HCT116 (cell line): ENCODE results near the gene NECAP2. TPM values are rescaled to one million over a fixed set of nuclear protein-coding genes. Genes with fewer than 3 reads are reported as not detected.

Experiments
- ATAC-seq: fragments of 200-7000 bp; cut with Tn5 transposase; 2 replicates; pipeline ENCODE4 v1.9.1; 2020; ENCODE audit warnings: mild to moderate bottlenecking, moderate library complexity
- BruUV-seq: library from RNA; stranded (reverse); fragments of 400-500 nt; replicated peaks from 2 replicates; lab custom pipeline; 2021; lab: Mats Ljungman, UMichigan
- CTCF ChIA-PET: fragments of 300-600 bp; sonication (Branson Sonifier 250); formaldehyde crosslinking; loops from one replicate; lab custom pipeline; 2021; ENCODE audit warnings: antibody characterized with exemption; lab: Charles Lee
- POLR2A ChIA-PET: fragments of 300-600, 350-600 bp; sonication (Branson Sonifier 250); formaldehyde crosslinking; loops from one replicate; lab custom pipeline; 2021; ENCODE audit warnings: antibody characterized with exemption; lab: Charles Lee
- RAD21 ChIA-PET, 2 experiments: fragments of 300-600 bp; sonication (Branson Sonifier 250); formaldehyde crosslinking; loops; one replicate each; lab custom pipeline; 2023; ENCODE audit warnings: low total read pairs in 2 of 2; ENCODE audit not compliant: uncharacterized antibody in 2 of 2, unreplicated experiment in 2 of 2, low non-redundant PET in 1 of 2; lab: Charles Lee
- DNase-seq: peaks from one replicate; pipeline ENCODE4 v3.0.0-alpha.2; 2010; ENCODE audit warnings: low read depth, low spot score
- H2AFZ ChIP-seq: fragments of 200-600 bp; shearing (Covaris generic), sonication (generic); 2 replicates; pipeline ENCODE4 v1.6.1; 2017; ENCODE audit warnings: low read depth, mixed run types, mixed read lengths, antibody characterized with exemption, low read length; ENCODE audit not compliant: poor library complexity, severe bottlenecking
- H3K27ac ChIP-seq: 2 replicates; pipeline ENCODE4 v1.5.1; 2012; ENCODE audit warnings: low read depth, low read length
- H3K27me3 ChIP-seq: fragments of 200-600 bp; sonication (generic); 2 replicates; pipeline ENCODE4 v1.6.1; 2016; ENCODE audit warnings: mixed run types, low read length, mixed read lengths; ENCODE audit not compliant: insufficient read depth
- H3K36me3 ChIP-seq, 2 experiments: fragments of 200-500 bp in 1 of 2; fragments of 200-600 bp in 1 of 2; sonication (Bioruptor generic) in 1 of 2; sonication (generic) in 1 of 2; 2 replicates each; pipeline versions ENCODE4 v1.5.1 to v1.6.1; 2014 to 2016; ENCODE audit warnings: low read length in 2 of 2, inconsistent platforms in 1 of 2, mixed read lengths in 1 of 2, mixed run types in 1 of 2; ENCODE audit not compliant: insufficient read depth in 2 of 2, control insufficient read depth in 1 of 2
- H3K4me1 ChIP-seq, 2 experiments: fragments of 200-600 bp in 1 of 2; sonication (generic) in 1 of 2; 2 replicates each; pipeline versions ENCODE4 v1.5.1 to v1.6.1; 2012 to 2017; ENCODE audit warnings: low read length in 2 of 2, inconsistent platforms in 1 of 2, mild to moderate bottlenecking in 1 of 2, mixed read lengths in 1 of 2, mixed run types in 1 of 2, moderate library complexity in 1 of 2; ENCODE audit not compliant: insufficient read depth in 2 of 2, control insufficient read depth in 1 of 2
- H3K4me2 ChIP-seq: fragments of 200-600 bp; sonication (generic); 2 replicates; pipeline ENCODE4 v1.6.1; 2017; ENCODE audit warnings: mixed run types, low read length, mixed read lengths
- H3K4me3 ChIP-seq, 2 experiments: fragments of 200-600 bp in 1 of 2; sonication (generic) in 1 of 2; replicated peaks in 1 of 2; 2 replicates each; pipeline ENCODE4 v1.5.1; 2011 to 2016; ENCODE audit warnings: low read length in 2 of 2, control low read depth in 1 of 2, low read depth in 1 of 2, mild to moderate bottlenecking in 1 of 2, mixed read lengths in 1 of 2, mixed run types in 1 of 2
- H3K79me2 ChIP-seq: fragments of 200-600 bp; sonication (generic); 2 replicates; pipeline ENCODE4 v1.6.1; 2017; ENCODE audit warnings: mild to moderate bottlenecking, mixed run types, low read length, moderate library complexity, mixed read lengths; ENCODE audit not compliant: insufficient read depth
- H3K9ac ChIP-seq: fragments of 200-600 bp; sonication (generic); 2 replicates; pipeline ENCODE4 v1.6.1; 2016; ENCODE audit warnings: low read length, mixed read lengths
- H3K9me2 ChIP-seq: fragments of 200-600 bp; sonication (generic), shearing (Covaris generic); 2 replicates; pipeline ENCODE4 v1.6.1; 2017; ENCODE audit warnings: mixed run types, mild to moderate bottlenecking, moderate library complexity; ENCODE audit not compliant: insufficient read depth
- H3K9me3 ChIP-seq, 2 experiments: fragments of 200-500 bp in 1 of 2; fragments of 200-600 bp in 1 of 2; sonication (Bioruptor generic) in 1 of 2; sonication (generic) in 1 of 2; 2 replicates each; pipeline ENCODE4 v1.6.1; 2014 to 2017; ENCODE audit warnings: low read length in 2 of 2, mixed read lengths in 2 of 2, inconsistent platforms in 1 of 2, low read depth in 1 of 2, mild to moderate bottlenecking in 1 of 2, mixed run types in 1 of 2, moderate library complexity in 1 of 2; ENCODE audit not compliant: control insufficient read depth in 1 of 2, insufficient read depth in 1 of 2
- H4K20me1 ChIP-seq: fragments of 200-600 bp; sonication (generic), shearing (Covaris generic); 2 replicates; pipeline ENCODE4 v1.6.1; 2017; ENCODE audit warnings: mixed run types, mild to moderate bottlenecking, moderate library complexity; ENCODE audit not compliant: insufficient read depth
- CBX3 ChIP-seq: IDR thresholded peaks from 2 replicates; pipeline ENCODE4 v1.6.1; 2012; ENCODE audit warnings: low read depth
- CEBPB ChIP-seq: IDR thresholded peaks from 2 replicates; pipeline ENCODE4 v1.6.1; 2012; ENCODE audit warnings: low read depth
- ELF1 ChIP-seq: IDR thresholded peaks from 2 replicates; pipeline ENCODE4 v1.6.1; 2012; ENCODE audit warnings: low read depth, borderline replicate concordance
- EZH2phosphoT487 ChIP-seq: fragments of 200-600 bp; IDR thresholded peaks from 2 replicates; pipeline ENCODE4 v1.6.1; 2018; ENCODE audit warnings: antibody characterized with exemption, borderline replicate concordance
- FOSL1 ChIP-seq: IDR thresholded peaks from 2 replicates; pipeline ENCODE4 v1.6.1; 2012; ENCODE audit warnings: low read depth
- JUND ChIP-seq: IDR thresholded peaks from 2 replicates; pipeline ENCODE4 v1.6.1; 2012
- POLR2A ChIP-seq: IDR thresholded peaks from 2 replicates; pipeline ENCODE4 v1.7.0; 2011; ENCODE audit warnings: borderline replicate concordance; ENCODE audit not compliant: insufficient read depth, insufficient read length; ENCODE audit errors: extremely low read depth
- POLR2AphosphoS5 ChIP-seq: IDR thresholded peaks from 2 replicates; pipeline ENCODE4 v1.6.1; 2011; ENCODE audit warnings: mild to moderate bottlenecking, low read depth, low read length, moderate library complexity
- SIN3A ChIP-seq: IDR thresholded peaks from 2 replicates; pipeline ENCODE4 v1.6.1; 2012; ENCODE audit warnings: low read depth
- SP1 ChIP-seq: IDR thresholded peaks from 2 replicates; pipeline ENCODE4 v1.6.1; 2012; ENCODE audit warnings: low read depth
- SRF ChIP-seq: IDR thresholded peaks from 2 replicates; pipeline ENCODE4 v1.6.1; 2012; ENCODE audit warnings: low read depth
- TCF7L2 ChIP-seq: IDR thresholded peaks from 2 replicates; pipeline ENCODE4 v1.7.0; 2011; ENCODE audit warnings: borderline replicate concordance, inconsistent platforms; ENCODE audit not compliant: insufficient read depth, insufficient read length; ENCODE audit errors: extremely low read depth
- YY1 ChIP-seq: IDR thresholded peaks from 2 replicates; pipeline ENCODE4 v1.6.1; 2011; ENCODE audit warnings: low read length, low read depth, moderate library complexity, mild to moderate bottlenecking; ENCODE audit not compliant: insufficient replicate concordance; ENCODE audit errors: extremely low read depth
- ZBTB33 ChIP-seq: IDR thresholded peaks from 2 replicates; pipeline ENCODE4 v1.6.1; 2011; ENCODE audit warnings: mild to moderate bottlenecking, low read length, moderate library complexity; ENCODE audit not compliant: insufficient replicate concordance; ENCODE audit errors: extremely low read depth
- ZFX ChIP-seq: fragments of 450-650 bp; IDR thresholded peaks from 2 replicates; pipeline ENCODE4 v1.6.1; 2017
- ZNF274 ChIP-seq: fragments of 200-500 bp; sonication (Bioruptor generic); IDR thresholded peaks from 2 replicates; pipeline ENCODE4 v1.6.1; 2014; ENCODE audit warnings: mild to moderate bottlenecking, low read depth, low read length, inconsistent platforms
- intact Hi-C: fragments of 100-400 bp; cut with micrococcal nuclease; formaldehyde crosslinking; loops from 2 replicates; pipeline ENCODE4 v1.10.0; 2022
- total RNA-seq: library from RNA; stranded (reverse); gene quantifications from one replicate; pipeline ENCODE4 v1.2.1, GENCODE V29; 2021; ENCODE audit not compliant: unreplicated experiment
- TF ChIP-seq, protein P1 (sequence below): IDR thresholded peaks from 2 replicates; pipeline ENCODE4 v1.6.1; 2012; ENCODE audit warnings: low read depth
- TF ChIP-seq, protein P2 (sequence below), 3 experiments: fragments of 200-600 bp in 1 of 3; sonication (generic) in 1 of 3; IDR thresholded peaks in 2 of 3; conservative IDR thresholded peaks in 1 of 3; 2 replicates each; pipeline ENCODE4 v1.5.1; 2012 to 2017; ENCODE audit warnings: low read depth in 2 of 3, low read length in 2 of 3, antibody characterized with exemption in 1 of 3, borderline replicate concordance in 1 of 3, control low read depth in 1 of 3, mild to moderate bottlenecking in 1 of 3, mixed read lengths in 1 of 3, mixed run types in 1 of 3, moderate library complexity in 1 of 3; ENCODE audit not compliant: insufficient read depth in 1 of 3

NECAP2 gene
- total RNA-seq, 1 experiment from 2014 or later, result 35.5 TPM

- peaks cover 17 to 25% of the 10 kb centered on the region in 2 experiments; a peak in 3 of 4 replicates for H3K36me3 ChIP-seq
- TF ChIP-seq ZFX, result no peak
- no peak for TF ChIP-seq POLR2A
- TF ChIP-seq ELF1, result no peak
- no peak for TF ChIP-seq EZH2phosphoT487
- TF ChIP-seq JUND, result no peak
- TF ChIP-seq, protein P1, sequence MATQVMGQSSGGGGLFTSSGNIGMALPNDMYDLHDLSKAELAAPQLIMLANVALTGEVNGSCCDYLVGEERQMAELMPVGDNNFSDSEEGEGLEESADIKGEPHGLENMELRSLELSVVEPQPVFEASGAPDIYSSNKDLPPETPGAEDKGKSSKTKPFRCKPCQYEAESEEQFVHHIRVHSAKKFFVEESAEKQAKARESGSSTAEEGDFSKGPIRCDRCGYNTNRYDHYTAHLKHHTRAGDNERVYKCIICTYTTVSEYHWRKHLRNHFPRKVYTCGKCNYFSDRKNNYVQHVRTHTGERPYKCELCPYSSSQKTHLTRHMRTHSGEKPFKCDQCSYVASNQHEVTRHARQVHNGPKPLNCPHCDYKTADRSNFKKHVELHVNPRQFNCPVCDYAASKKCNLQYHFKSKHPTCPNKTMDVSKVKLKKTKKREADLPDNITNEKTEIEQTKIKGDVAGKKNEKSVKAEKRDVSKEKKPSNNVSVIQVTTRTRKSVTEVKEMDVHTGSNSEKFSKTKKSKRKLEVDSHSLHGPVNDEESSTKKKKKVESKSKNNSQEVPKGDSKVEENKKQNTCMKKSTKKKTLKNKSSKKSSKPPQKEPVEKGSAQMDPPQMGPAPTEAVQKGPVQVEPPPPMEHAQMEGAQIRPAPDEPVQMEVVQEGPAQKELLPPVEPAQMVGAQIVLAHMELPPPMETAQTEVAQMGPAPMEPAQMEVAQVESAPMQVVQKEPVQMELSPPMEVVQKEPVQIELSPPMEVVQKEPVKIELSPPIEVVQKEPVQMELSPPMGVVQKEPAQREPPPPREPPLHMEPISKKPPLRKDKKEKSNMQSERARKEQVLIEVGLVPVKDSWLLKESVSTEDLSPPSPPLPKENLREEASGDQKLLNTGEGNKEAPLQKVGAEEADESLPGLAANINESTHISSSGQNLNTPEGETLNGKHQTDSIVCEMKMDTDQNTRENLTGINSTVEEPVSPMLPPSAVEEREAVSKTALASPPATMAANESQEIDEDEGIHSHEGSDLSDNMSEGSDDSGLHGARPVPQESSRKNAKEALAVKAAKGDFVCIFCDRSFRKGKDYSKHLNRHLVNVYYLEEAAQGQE, result no peak
- no peak for TF ChIP-seq FOSL1
- TF ChIP-seq POLR2AphosphoS5, result no peak
- no peak for TF ChIP-seq CBX3
- TF ChIP-seq CEBPB, result no peak
- TF ChIP-seq ZNF274, result no peak
- no peak for TF ChIP-seq TCF7L2
- no peak for TF ChIP-seq SIN3A
- TF ChIP-seq, protein P2, sequence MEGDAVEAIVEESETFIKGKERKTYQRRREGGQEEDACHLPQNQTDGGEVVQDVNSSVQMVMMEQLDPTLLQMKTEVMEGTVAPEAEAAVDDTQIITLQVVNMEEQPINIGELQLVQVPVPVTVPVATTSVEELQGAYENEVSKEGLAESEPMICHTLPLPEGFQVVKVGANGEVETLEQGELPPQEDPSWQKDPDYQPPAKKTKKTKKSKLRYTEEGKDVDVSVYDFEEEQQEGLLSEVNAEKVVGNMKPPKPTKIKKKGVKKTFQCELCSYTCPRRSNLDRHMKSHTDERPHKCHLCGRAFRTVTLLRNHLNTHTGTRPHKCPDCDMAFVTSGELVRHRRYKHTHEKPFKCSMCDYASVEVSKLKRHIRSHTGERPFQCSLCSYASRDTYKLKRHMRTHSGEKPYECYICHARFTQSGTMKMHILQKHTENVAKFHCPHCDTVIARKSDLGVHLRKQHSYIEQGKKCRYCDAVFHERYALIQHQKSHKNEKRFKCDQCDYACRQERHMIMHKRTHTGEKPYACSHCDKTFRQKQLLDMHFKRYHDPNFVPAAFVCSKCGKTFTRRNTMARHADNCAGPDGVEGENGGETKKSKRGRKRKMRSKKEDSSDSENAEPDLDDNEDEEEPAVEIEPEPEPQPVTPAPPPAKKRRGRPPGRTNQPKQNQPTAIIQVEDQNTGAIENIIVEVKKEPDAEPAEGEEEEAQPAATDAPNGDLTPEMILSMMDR (IDR thresholded peaks at IDR 0.05 in 2 of 3, conservative IDR thresholded peaks at IDR 0.05 in 1 of 3; ENCODE audit: borderline replicate concordance in 1 of 3, insufficient read depth in 1 of 3, low read depth in 2 of 3, low read length in 2 of 3), result no peak
- TF ChIP-seq YY1, result no peak
- no peak for TF ChIP-seq SRF
- TF ChIP-seq ZBTB33, result no peak
- TF ChIP-seq SP1, result no peak
- H3K9me3 ChIP-seq, result no peaks in the 10 kb centered on the region
- H3K4me1 ChIP-seq, result peaks cover 0 to 5% of the 10 kb centered on the region in 2 experiments; a peak in 2 of 4 replicates
- DNase-seq (no peak), ATAC-seq (no peak)
- no peak overlapping the region for H3K27ac ChIP-seq
- peaks cover 24% of the 10 kb centered on the region for H3K79me2 ChIP-seq
- BruUV-seq, result no TSS peak
- no peaks in the 10 kb centered on the region for H3K27me3 ChIP-seq
- H2AFZ ChIP-seq, result no peak overlapping the region
- H3K9me2 ChIP-seq, result no peaks in the 10 kb centered on the region
- 0 out of 2 replicates have a peak, but pooled peaks cover under 1% of the 10 kb centered on the region for H4K20me1 ChIP-seq
- CTCF ChIA-PET, result no interaction called here
- POLR2A ChIA-PET, result no interaction called here
- RAD21 ChIA-PET, result no interaction called here
- no peak overlapping the region for H3K9ac ChIP-seq
- intact Hi-C loops, result no loop called here
- no peak overlapping the region for H3K4me2 ChIP-seq
- no peak overlapping the region for H3K4me3 ChIP-seq
Observed at GRCh38 chr1:16397120-16397519, 43.4 kb upstream of the NECAP2 start.
